ENCODE data around the gene ZIC1.

GRCh38 chr3:147360646-147361453 lies 48.3 kb upstream of the ZIC1 start:
- TF ChIP-seq SMC3 (IDR thresholded peaks at IDR 0.05; ENCODE audit: low read depth, low read length) (no peak), CTCF (conservative IDR thresholded peaks at IDR 0.05; ENCODE audit: low read depth, low read length) (no peak), POLR2A (IDR thresholded peaks at IDR 0.05; ENCODE audit: low read depth, low read length) (no peak), USF2 (IDR thresholded peaks at IDR 0.05; ENCODE audit: low read depth, low read length) (no peak)

Data from IMR-90 (cell line).